SK-N-SH treated with all-trans-retinoic acid at 6 μM for 48 hours (cell line): ENCODE data around the gene CNIH2.

ENCODE experiments used
- BACH2 ChIP-seq: fragments of 250-450 bp; sonication (Bioruptor Pico); IDR thresholded peaks from 2 replicates; pipeline ENCODE4 v1.9.0; 2021; ENCODE audit warnings: mild to moderate bottlenecking, borderline replicate concordance
- CREB5 ChIP-seq: fragments of 250-450 bp; sonication (Bioruptor Pico); IDR thresholded peaks from 2 replicates; pipeline ENCODE4 v1.5.1; 2020; ENCODE audit warnings: low read depth, mild to moderate bottlenecking, moderate library complexity
- CSDC2 ChIP-seq: fragments of 250-450 bp; sonication (Bioruptor Pico); IDR thresholded peaks from 2 replicates; pipeline ENCODE4 v1.5.0; 2020; ENCODE audit warnings: mild to moderate bottlenecking, moderate library complexity
- ESRRG ChIP-seq: fragments of 250-450 bp; sonication (Bioruptor Pico); IDR thresholded peaks from 2 replicates; pipeline ENCODE4 v1.6.1; 2021; ENCODE audit warnings: mild to moderate bottlenecking
- GLIS3 ChIP-seq: fragments of 250-450 bp; sonication (Bioruptor Pico); IDR thresholded peaks from 2 replicates; pipeline ENCODE4 v1.5.0; 2020; ENCODE audit warnings: mild to moderate bottlenecking, moderate library complexity
- POU6F1 ChIP-seq: fragments of 250-450 bp; sonication (Bioruptor Pico); IDR thresholded peaks from 2 replicates; pipeline ENCODE4 v1.8.0; 2021; ENCODE audit warnings: low read depth, mild to moderate bottlenecking, moderate library complexity, borderline replicate concordance
- PPARA ChIP-seq: fragments of 250-450 bp; sonication (Bioruptor Pico); IDR thresholded peaks from 2 replicates; pipeline ENCODE4 v1.5.0; 2020; ENCODE audit warnings: mild to moderate bottlenecking, borderline replicate concordance
- RARB ChIP-seq: fragments of 250-450 bp; sonication (Bioruptor Pico); IDR thresholded peaks from 2 replicates; pipeline ENCODE4 v1.8.0; 2021; ENCODE audit warnings: mild to moderate bottlenecking, moderate library complexity
- TCF4 ChIP-seq: fragments of 250-450 bp; sonication (Bioruptor Pico); IDR thresholded peaks from 2 replicates; pipeline ENCODE4 v1.8.0; 2021; ENCODE audit warnings: mild to moderate bottlenecking, moderate library complexity, borderline replicate concordance
- ZFP3 ChIP-seq: fragments of 250-450 bp; sonication (Bioruptor Pico); IDR thresholded peaks from 2 replicates; pipeline ENCODE4 v1.5.0; 2020; ENCODE audit warnings: mild to moderate bottlenecking, moderate library complexity
- ZFP30 ChIP-seq: fragments of 450-650 bp; formaldehyde crosslinking; IDR thresholded peaks from 2 replicates; pipeline ENCODE4 v1.5.0; 2022; ENCODE audit warnings: mild to moderate bottlenecking, moderate library complexity
- ZNF70 ChIP-seq: fragments of 450-650 bp; formaldehyde crosslinking; IDR thresholded peaks from 2 replicates; pipeline ENCODE4 v1.5.0; 2020; ENCODE audit warnings: mild to moderate bottlenecking, moderate library complexity

DNA sequence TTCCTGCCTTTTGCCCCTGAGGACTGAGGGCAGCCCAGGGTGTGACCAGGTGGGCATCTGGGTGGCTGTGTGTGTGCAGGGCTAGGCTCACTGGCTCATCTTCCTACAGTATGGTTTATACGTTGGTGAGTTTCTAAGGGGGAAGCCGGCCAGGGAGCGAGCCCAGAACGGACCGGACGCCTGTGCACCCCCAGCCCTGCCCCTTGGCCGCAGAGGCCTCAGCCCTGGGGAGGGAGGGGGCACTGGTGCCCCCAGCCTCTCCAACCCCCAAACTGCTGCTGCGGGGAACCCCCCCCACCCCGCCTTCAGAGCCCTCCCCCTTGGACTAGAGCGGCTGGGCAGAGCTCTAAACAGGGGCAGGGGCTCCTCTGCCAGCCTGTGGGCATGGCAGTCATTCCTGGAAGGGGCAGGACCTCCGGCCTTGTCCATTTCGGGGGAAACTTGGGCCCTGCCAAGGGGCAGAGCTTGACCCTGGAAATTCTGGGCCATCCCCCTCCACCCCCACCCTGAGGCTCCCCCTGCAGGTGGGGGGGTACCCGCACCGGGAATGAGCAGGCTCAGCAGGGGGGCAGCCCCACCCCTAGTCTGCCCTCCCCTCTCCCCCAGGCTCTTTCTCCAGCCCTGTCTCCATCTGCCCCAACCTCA, 5.6 kb downstream of the CNIH2 start:
- TF ChIP-seq PPARA = no peak
- no peak for TF ChIP-seq GLIS3
- no peak for TF ChIP-seq BACH2 (CRISPR knock-in tag)
- TF ChIP-seq ESRRG (CRISPR knock-in tag) = no peak
- no peak for TF ChIP-seq TCF4 (CRISPR knock-in tag)
- TF ChIP-seq CREB5 = no peak
- no peak for TF ChIP-seq ZFP30 (CRISPR knock-in tag)
- TF ChIP-seq ZNF70 (CRISPR knock-in tag) = no peak
- TF ChIP-seq RARB = no peak
- TF ChIP-seq CSDC2 (CRISPR knock-in tag) = no peak
- no peak for TF ChIP-seq POU6F1 (CRISPR knock-in tag)
- TF ChIP-seq ZFP3 (CRISPR knock-in tag) = no peak
